CD4-positive, alpha-beta T cell (primary cell): ENCODE data around the gene TKTL2. TPM values are rescaled to one million over a fixed set of nuclear protein-coding genes. Genes with fewer than 3 reads are reported as not detected.

ENCODE experiments used
- ATAC-seq: fragments of 200-7000 bp; cut with Tn5 transposase; one replicate; pipeline ENCODE4 v1.10.0; 2022; ENCODE audit warnings: mild to moderate bottlenecking; ENCODE audit not compliant: poor library complexity
- CTCF ChIA-PET: fragments of 350-600 bp; sonication (Branson Sonifier 250); formaldehyde crosslinking; loops from one replicate; lab custom pipeline; 2021; ENCODE audit warnings: antibody characterized with exemption, inconsistent platforms; lab: Charles Lee
- POLR2A ChIA-PET: fragments of 350-600 bp; sonication (Branson Sonifier 250); formaldehyde crosslinking; loops from one replicate; lab custom pipeline; 2021; ENCODE audit warnings: antibody characterized with exemption, inconsistent platforms; lab: Charles Lee
- DNase-seq, 14 experiments: peaks; one replicate each; pipeline ENCODE4 v3.0.0-alpha.2; 2013 to 2020; ENCODE audit warnings: mixed read lengths in 2 of 14
- H3K27ac ChIP-seq, 2 donors: one replicate each; pipeline versions ENCODE4 v1.5.1 to v1.7.0; 2013; ENCODE audit warnings: low read length in 2 of 2, low read depth in 1 of 2, mild to moderate bottlenecking in 1 of 2
- H3K27me3 ChIP-seq, 2 experiments: 1 replicate in 1 of 2; 2 replicates in 1 of 2; pipeline versions ENCODE4 v1.6.1 to v1.7.0; 2013; ENCODE audit warnings: low read length in 2 of 2, control low read depth in 1 of 2, mild to moderate bottlenecking in 1 of 2, moderate library complexity in 1 of 2; ENCODE audit not compliant: insufficient read depth in 2 of 2, control insufficient read depth in 1 of 2
- H3K36me3 ChIP-seq: one replicate; pipeline ENCODE4 v1.6.1; 2013; ENCODE audit warnings: low read length, control low read depth; ENCODE audit not compliant: insufficient read depth
- H3K4me1 ChIP-seq: one replicate; pipeline ENCODE4 v1.6.1; 2013; ENCODE audit warnings: low read length, control low read depth; ENCODE audit not compliant: insufficient read depth
- H3K4me3 ChIP-seq: one replicate; pipeline ENCODE4 v1.5.1; 2013; ENCODE audit warnings: mild to moderate bottlenecking, low read length, moderate library complexity
- H3K9me3 ChIP-seq, 2 experiments: 1 replicate in 1 of 2; 2 replicates in 1 of 2; pipeline versions ENCODE4 v1.6.1 to v1.7.0; 2013; ENCODE audit warnings: low read length in 2 of 2, mild to moderate bottlenecking in 2 of 2, control low read depth in 1 of 2, moderate library complexity in 1 of 2; ENCODE audit not compliant: control insufficient read depth in 1 of 2, insufficient read depth in 1 of 2
- H3K27ac Mint-ChIP-seq: one replicate; pipeline ENCODE4 v1.8.0; 2020; ENCODE audit warnings: mixed read lengths
- H3K27me3 Mint-ChIP-seq: one replicate; pipeline ENCODE4 v1.8.0; 2021; ENCODE audit warnings: mixed read lengths
- H3K36me3 Mint-ChIP-seq: one replicate; pipeline ENCODE4 v1.8.0; 2021; ENCODE audit warnings: low read depth, mixed read lengths
- H3K4me1 Mint-ChIP-seq: one replicate; pipeline ENCODE4 v1.8.0; 2021; ENCODE audit warnings: low read depth, mixed read lengths
- H3K4me3 Mint-ChIP-seq: one replicate; pipeline ENCODE4 v1.8.0; 2020; ENCODE audit warnings: mild to moderate bottlenecking, mixed read lengths
- H3K9me3 Mint-ChIP-seq: one replicate; pipeline ENCODE4 v1.8.0; 2020; ENCODE audit warnings: mixed read lengths
- intact Hi-C, 2 experiments: fragments of 100-400 bp; cut with DNase I in 1 of 2; cut with micrococcal nuclease in 1 of 2; formaldehyde crosslinking; loops; one replicate each; pipeline versions ENCODE4 v1.15.1 to v1.9.0; 2023 to 2025; cut with DNase I, micrococcal nuclease
- polyA plus RNA-seq, 2 donors: library from polyadenylated mRNA; unstranded; fragments of 120-200 nt; gene quantifications; one replicate each; pipeline ENCODE4 v1.2.1, GENCODE V29; 2013
- total RNA-seq, 174 experiments: library from RNA in 2 of 174; stranded (reverse) in 2 of 174; gene quantifications; one replicate each; pipeline ENCODE4 v1.2.3 and lab custom pipeline; 2021 to 2026
- TF ChIP-seq, protein P1 (sequence below): fragments of 200-600 bp; IDR thresholded peaks from one replicate; pipeline ENCODE4 v1.8.0; 2022; ENCODE audit warnings: antibody characterized with exemption, mild to moderate bottlenecking

TKTL2 gene, protein sequence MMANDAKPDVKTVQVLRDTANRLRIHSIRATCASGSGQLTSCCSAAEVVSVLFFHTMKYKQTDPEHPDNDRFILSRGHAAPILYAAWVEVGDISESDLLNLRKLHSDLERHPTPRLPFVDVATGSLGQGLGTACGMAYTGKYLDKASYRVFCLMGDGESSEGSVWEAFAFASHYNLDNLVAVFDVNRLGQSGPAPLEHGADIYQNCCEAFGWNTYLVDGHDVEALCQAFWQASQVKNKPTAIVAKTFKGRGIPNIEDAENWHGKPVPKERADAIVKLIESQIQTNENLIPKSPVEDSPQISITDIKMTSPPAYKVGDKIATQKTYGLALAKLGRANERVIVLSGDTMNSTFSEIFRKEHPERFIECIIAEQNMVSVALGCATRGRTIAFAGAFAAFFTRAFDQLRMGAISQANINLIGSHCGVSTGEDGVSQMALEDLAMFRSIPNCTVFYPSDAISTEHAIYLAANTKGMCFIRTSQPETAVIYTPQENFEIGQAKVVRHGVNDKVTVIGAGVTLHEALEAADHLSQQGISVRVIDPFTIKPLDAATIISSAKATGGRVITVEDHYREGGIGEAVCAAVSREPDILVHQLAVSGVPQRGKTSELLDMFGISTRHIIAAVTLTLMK
- not detected for total RNA-seq
- polyA plus RNA-seq (2013, experiment 1 of 2): 0.04 TPM
- not detected for polyA plus RNA-seq (2013, experiment 2 of 2)
- total RNA-seq (lab: John Stamatoyannopoulos, UW): 0 to 0.10 (median 0) reads per million in 172 experiments

DNA sequence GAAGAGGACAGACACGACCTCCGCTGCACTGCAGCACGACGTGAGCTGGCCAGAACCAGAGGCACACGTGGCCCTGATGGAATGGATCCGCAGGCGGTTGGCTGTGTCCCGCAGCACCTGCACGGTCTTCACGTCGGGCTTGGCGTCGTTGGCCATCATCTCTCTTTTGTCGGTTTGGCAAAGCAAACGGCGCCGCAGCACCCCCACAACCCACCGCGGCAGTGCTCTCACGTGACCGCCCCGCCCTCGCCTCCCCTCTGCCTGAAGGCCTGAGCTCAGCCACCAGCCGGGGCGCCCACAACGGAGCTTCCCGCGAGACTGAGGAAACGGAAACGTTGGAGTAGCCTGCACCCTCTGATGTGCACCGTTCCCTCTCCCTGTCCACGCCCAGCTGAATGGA lies at the start of gene TKTL2:
TSS of gene TKTL2 (minus strand) at position 179 of the 400 bp plus-strand sequence. CDS start at position 159, 20 bp downstream.
- no peak for DNase-seq
- TF ChIP-seq, protein P1, sequence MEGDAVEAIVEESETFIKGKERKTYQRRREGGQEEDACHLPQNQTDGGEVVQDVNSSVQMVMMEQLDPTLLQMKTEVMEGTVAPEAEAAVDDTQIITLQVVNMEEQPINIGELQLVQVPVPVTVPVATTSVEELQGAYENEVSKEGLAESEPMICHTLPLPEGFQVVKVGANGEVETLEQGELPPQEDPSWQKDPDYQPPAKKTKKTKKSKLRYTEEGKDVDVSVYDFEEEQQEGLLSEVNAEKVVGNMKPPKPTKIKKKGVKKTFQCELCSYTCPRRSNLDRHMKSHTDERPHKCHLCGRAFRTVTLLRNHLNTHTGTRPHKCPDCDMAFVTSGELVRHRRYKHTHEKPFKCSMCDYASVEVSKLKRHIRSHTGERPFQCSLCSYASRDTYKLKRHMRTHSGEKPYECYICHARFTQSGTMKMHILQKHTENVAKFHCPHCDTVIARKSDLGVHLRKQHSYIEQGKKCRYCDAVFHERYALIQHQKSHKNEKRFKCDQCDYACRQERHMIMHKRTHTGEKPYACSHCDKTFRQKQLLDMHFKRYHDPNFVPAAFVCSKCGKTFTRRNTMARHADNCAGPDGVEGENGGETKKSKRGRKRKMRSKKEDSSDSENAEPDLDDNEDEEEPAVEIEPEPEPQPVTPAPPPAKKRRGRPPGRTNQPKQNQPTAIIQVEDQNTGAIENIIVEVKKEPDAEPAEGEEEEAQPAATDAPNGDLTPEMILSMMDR: no peak

DNA sequence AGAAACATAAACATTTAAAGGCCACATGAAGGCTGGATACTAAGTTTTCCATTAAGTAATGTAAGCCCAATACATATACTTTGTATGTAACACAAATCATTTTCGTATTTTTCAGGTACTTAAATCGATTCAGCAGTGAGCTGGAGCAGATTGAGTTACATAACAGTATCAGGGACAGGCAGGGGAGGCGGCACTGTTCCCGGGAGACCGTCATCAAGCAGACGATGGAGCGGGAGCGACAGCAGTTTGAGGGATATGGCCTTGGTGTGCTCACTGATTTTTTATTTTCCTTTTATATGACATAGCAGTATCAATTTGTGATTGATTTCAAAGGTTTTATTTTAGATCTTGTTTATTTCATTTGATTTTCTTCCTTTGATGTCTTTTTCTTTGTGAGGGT lies 41.6 kb upstream of the TKTL2 start:
- intact Hi-C loops: no loop called here
- Mint-ChIP-seq H3K27ac (no peak overlapping the region), H3K27me3 (no peaks in the 10 kb centered on the region), H3K36me3 (peaks cover 88% of the 10 kb centered on the region), H3K4me3 (no peak overlapping the region), H3K4me1 (no peaks in the 10 kb centered on the region), H3K9me3 (no peaks in the 10 kb centered on the region)
- ATAC-seq (no peak), DNase-seq (no peak)
- ChIA-PET POLR2A (no interaction called here), CTCF (no interaction called here)
- Histone ChIP-seq H3K9me3 (no peaks in the 10 kb centered on the region), H3K4me3 (no peak overlapping the region), H3K4me1 (no peaks in the 10 kb centered on the region), H3K36me3 (peaks cover 65% of the 10 kb centered on the region), H3K27me3 (no peaks in the 10 kb centered on the region), H3K27ac (no peak overlapping the region)
- TF ChIP-seq, protein P1: no peak

More for the DNA sequence above, at the start of gene TKTL2:
- Mint-ChIP-seq H3K4me1 (no peaks in the 10 kb centered on the region), H3K9me3 (no peaks in the 10 kb centered on the region), H3K27me3 (peaks cover 14% of the 10 kb centered on the region), H3K27ac (no peak within 1 kb of the TSS), H3K36me3 (no peaks in the 10 kb centered on the region), H3K4me3 (no peak within 1 kb of the TSS)
- no peak for ATAC-seq
- Histone ChIP-seq H3K36me3 (no peaks in the 10 kb centered on the region), H3K27ac (no peak within 1 kb of the TSS), H3K4me1 (no peaks in the 10 kb centered on the region), H3K27me3 (no peaks in the 10 kb centered on the region), H3K9me3 (peaks cover 0 to 4% of the 10 kb centered on the region in 2 experiments), H3K4me3 (no peak within 1 kb of the TSS)
- intact Hi-C loops: no loop called here
- CTCF ChIA-PET: no interaction called here
- POLR2A ChIA-PET: no interaction called here

DNA sequence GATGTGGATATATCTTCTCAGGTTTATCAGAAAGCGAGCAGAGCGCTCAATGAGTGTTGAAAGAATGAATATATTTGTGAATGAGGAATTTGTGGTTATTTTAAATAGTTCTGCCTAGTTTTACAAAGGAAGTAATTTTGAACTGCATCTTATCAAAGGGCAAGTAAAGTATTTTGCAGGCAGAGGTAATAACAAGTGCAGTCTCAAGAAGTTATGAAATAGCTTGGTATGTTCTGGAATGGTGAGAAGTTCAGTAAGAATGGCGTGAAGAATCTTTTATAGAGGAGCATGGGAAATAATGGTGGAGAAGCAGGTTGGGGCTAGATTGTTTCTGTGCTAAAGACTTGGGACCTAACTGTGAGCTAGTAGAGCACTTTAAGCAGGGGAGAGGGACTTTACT lies 31.8 kb upstream of the TKTL2 start:
- H3K4me3 ChIP-seq: no peak overlapping the region
- TF ChIP-seq, protein P1: no peak
- no peak for DNase-seq
- no peak overlapping the region for H3K27ac ChIP-seq
- peaks cover 3% of the 10 kb centered on the region for H3K4me1 ChIP-seq
- Mint-ChIP-seq H3K4me1 (peaks cover 48% of the 10 kb centered on the region), H3K4me3 (no peak overlapping the region), H3K27ac (no peak overlapping the region), H3K36me3 (peaks cover 29% of the 10 kb centered on the region), H3K27me3 (no peaks in the 10 kb centered on the region), H3K9me3 (no peaks in the 10 kb centered on the region)
- no peak for ATAC-seq
- intact Hi-C loops: no loop called here
- ChIA-PET POLR2A (no interaction called here), CTCF (no interaction called here)
- H3K27me3 ChIP-seq: no peaks in the 10 kb centered on the region
- H3K36me3 ChIP-seq: peaks cover 21% of the 10 kb centered on the region
- no peaks in the 10 kb centered on the region for H3K9me3 ChIP-seq
